Measurements from ENCODE around the gene ANXA6.
"Not testable (repeated sequence)": the region's sequence is repeated elsewhere in the genome, so short reads cannot be mapped to it uniquely, and the experiment has no call there.

The ANXA6 gene

DNA sequence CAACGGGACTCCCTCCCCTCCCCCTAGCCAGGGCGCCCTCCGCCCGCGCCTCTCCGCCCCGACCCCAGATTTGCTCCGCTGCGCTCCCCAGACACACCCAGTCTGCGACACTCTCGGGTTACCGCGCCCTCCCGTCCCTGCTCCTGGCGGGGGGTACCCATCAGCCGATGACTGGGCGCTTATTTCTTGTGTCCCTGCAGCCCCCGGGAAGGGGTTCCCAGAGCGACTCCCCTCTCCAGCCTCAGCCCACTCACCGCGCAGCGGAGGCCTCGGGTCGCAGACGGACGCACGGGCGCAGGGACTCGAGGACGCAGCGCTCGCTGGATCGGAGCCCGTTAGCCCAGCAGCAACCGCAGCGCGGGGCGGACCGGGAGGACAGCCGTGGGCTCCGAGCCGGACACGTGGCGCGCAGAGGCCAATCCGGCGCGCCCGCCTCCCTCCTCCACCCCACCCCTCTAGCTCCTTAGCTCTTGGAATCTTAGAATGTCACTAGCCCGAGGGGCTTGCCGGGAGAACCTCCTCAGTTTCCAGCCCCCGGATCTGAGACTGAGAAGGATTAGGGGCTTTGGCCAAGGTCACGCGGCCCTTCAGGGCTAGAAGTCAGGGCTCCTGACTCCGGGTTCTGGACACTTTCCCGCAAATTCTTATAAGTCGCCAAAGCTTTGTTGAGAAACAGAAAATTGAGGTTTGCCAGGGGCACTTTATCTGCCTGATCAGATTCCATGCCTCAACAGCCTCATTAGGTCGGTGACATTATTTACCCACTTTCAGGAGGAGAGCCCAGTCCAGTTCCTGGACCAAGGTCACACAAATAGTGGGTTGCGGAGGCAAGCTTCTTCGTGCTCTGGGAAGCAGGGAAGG is at the start of gene ANXA6:
Gene ANXA6 (minus strand): TSS at position 354 of the 861 bp plus-strand sequence. CDS start 9,878 bp downstream, outside the sequence.
- peak within 1 kb of the TSS; percentile 75 for H3K4me3 ChIP-seq (ENCODE audit: low read length)
- TF ChIP-seq ZNF274 (IDR thresholded peaks at IDR 0.05; ENCODE audit: low read depth, low read length): no peak

DNA sequence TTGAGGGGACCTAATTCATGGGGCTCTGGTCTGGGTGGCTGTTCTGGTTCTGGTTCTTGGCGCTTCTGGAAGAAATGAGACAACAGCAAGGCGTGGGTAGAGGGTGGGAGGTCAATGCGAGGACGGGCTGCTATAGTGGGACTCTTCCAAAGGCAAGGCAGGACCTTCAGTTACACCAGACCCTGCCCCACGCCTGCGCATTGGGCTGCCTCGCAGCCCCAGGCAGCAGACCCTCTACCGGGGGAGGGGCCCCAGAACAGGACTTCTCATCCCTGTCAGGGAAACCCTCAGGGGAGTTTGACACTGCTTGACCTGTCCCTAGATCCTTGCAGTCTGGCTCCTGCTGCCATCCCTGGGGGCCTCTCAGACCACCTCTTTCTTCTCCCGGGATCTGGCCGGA is 47.8 kb upstream of the ANXA6 start:
- TF ChIP-seq ZNF274 (IDR thresholded peaks at IDR 0.05; ENCODE audit: low read depth, low read length): no peak

DNA sequence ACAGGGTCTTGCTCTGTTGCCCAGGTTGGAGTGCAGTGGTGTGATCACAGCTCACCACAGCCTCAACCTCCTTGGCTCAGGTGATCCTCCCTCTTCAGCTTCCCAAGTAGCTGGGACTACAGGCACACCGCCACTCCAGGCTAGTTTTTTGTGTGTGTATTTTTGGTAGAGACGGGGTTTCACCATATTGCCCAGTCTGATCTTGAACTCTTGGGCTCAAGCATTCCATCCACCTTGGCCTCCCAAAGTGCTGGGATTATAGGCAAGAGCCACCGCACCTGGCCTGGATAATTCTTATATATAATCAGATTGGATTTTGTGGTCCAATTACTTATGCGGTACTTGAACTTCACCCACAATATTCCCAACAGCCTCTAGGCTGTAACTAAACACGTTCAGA is 46.5 kb upstream of the ANXA6 start:
- no peak overlapping the region for H3K4me3 ChIP-seq (ENCODE audit: low read length)
- no peak for TF ChIP-seq ZNF274 (IDR thresholded peaks at IDR 0.05; ENCODE audit: low read depth, low read length)

More for the DNA sequence above, 47.8 kb upstream of the ANXA6 start:
- H3K4me3 ChIP-seq (ENCODE audit: low read length): no peak overlapping the region

DNA sequence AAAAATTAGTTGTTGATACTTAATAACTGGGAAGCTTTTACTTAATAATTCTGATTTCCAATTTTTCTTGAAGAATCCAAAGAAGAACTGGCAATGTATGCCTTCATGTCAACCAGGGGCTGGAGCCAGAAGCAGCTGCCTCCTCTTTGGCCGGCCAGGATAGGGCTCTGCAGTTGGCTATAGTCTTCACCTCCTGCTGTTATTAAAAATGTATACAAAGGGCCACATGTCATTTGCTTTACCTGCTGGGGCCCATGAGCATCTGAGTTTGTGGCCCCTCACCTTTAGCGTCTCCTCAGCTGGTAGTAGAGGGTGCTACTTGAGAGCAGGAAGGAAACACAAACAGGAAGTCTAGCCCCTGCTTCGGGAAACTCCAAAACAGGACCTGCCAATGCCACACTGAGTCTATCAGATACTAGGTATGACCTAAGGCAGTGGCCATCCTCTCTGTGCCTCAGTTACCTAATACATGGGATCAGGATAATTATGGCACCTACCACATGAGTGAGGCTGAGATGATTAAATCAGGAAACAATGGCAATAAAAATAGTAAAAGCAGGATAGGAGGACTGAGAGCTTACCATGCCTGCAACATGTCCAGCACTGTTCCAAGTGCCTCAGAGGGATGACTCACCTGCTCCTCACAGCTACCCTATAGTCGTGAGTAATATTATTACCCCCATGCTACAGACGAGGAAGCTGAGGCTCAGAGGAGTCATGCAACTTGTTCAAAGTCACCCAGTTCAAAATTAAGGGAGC is 45.0 kb upstream of the ANXA6 start:
- no peak for TF ChIP-seq ZNF274 (IDR thresholded peaks at IDR 0.05; ENCODE audit: low read depth, low read length)
- no peak overlapping the region for H3K4me3 ChIP-seq (ENCODE audit: low read length)

DNA sequence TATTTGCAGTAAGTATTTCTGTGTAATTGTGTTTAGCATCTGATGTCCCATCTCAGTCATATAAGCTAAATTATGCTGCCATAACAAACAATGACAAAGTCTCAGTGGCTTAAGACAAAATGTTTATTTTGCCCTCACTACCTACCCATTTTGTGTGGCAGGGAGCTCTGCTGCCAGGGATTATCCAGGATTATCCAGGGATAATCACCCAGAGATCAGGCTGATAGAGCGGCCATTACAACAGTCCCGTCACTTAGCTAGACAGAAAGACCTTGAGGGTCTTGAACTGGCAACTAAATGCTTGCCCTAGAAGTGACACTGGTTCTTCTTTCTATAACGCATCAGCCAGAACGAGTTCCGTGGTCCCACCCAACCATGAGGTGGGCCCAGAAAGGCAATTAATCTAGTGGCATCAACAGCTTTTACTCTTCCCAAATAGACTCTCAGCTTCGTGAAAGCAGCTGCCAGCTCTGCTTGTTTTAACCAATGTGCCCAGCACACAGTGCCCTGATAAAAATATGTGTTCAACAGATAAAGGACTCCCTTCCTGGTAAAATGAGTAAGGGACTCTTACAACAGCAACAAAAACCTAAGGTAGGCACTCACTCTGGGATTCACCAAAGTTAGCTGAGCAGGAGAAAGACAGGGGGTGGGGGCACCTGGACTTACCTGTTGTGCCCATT is 43.5 kb upstream of the ANXA6 start:
- H3K4me3 ChIP-seq (ENCODE audit: low read length): no peak overlapping the region
- TF ChIP-seq ZNF274 (IDR thresholded peaks at IDR 0.05; ENCODE audit: low read depth, low read length): no peak

DNA sequence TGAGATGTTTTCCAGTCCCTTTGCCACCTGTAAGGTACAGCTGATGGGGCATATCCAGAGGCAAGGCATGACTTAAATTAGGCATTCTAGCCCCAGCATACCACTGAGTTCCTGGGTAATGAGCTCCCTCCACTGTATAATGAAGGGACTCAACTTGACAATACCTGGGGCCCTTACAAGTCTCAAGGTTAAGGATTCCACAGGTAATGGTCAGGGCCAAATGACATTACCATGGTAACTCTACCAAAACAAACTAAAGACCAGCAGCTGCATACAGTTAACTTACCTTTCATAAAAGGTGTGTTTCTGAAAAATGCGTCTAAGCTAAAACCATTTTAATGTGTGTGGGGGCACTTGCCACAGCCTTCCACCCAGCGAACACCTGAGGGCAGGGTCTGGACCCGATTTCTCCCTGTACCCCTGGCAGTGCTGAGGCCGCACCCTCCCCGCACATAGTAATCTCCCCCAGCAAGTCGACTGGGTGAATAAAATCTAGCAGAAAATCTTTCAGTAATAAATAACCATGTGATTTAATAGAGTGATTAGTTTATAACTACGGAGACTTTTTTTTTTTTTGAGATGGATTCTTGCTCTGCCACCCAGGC is 42.1 kb upstream of the ANXA6 start:
- TF ChIP-seq ZNF274 (IDR thresholded peaks at IDR 0.05; ENCODE audit: low read depth, low read length): no peak
- no peak overlapping the region for H3K4me3 ChIP-seq (ENCODE audit: low read length)

DNA sequence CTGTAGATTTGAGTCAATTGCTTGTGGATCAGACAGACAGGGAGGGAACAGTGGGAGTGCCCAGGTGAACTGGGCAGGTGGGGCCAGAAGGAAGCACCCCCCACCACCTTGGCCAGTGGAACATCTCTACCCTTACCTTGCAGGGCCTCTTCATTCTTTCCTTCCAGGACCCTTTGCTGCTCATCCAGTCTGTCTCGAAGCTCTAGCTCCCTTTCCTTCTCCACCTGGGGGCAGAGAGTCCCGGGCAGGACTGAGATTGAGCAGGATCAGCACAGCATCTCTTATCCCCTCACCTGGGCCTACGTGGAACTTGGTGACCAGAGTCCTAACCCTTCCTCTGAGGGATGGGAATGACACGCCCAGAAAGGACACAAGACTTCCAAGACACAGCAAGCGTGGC is 41.3 kb upstream of the ANXA6 start:
- H3K4me3 ChIP-seq (ENCODE audit: low read length): no peak overlapping the region

DNA sequence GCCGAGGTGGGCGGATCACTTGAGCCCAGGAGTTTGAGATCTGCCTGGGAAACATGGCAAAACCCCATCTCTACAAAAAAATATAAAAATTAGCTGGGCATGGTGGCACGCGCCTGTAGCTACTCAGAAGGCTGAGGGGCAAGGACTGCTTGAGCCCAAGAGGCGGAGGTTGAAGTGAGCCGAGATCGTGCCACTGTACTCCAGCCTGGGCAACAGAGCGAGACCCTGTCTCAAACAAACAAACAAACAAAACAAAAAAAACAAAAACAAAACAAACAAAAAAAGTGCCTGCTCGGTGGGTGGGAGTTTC is 39.7 kb upstream of the ANXA6 start:
- H3K4me3 ChIP-seq (ENCODE audit: low read length): not testable (repeated sequence)

More for the DNA sequence above, 41.3 kb upstream of the ANXA6 start:
- TF ChIP-seq ZNF274 (IDR thresholded peaks at IDR 0.05; ENCODE audit: low read depth, low read length): no peak

DNA sequence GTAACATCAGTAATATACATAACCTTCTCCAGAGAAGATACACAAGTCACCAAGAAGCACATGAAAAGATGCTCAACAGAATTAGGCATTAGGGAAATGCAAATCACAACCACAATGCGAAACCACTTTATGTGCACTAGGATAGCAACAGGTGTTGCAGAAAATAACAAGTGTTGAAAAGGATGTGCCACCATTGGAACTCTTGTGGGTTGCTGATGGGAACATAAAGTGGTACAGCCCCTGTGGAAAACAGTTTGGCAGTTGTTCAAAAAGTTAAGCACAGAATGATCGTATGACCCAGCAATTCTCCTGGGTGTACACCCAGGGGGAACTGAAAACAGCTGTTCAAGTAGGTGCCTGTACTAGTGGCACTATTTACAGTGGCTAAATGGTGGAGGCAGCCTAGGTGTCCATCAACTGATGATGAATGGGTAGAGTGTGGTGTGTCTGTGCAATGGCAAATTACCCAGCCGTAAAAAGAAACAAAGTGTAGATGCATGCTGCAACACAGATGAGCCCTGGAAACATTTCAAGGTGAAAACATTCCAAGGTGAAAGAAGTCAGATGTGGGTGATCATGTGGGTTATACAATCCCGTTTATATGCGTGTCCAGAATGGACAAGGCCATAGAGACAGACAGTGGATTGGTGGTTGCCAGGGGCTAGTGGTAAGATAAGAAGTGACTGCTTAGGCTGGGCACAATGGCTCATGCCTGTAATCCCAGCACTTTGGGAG is 39.1 kb upstream of the ANXA6 start:
- TF ChIP-seq ZNF274 (IDR thresholded peaks at IDR 0.05; ENCODE audit: low read depth, low read length): no peak
- H3K4me3 ChIP-seq (ENCODE audit: low read length): no peak overlapping the region; the same call in 1 of the 2 replicates

DNA sequence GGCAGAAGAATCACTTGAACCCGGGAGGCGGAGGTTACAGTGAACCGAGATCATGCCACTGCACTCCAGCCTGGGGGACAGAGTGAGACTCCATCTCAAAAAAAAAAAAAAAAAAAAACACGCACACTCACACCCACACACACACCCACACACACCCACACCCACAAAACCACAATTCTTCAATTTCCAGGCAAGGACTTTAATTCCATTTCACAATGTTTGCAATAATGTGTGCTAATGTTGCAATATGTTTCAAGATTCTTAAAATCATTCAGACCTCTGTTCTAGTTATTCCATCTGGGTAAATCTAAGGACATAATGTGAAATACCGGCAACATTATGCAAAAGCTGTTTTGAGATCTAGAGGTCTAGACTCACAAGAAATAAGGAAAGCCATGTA is 38.0 kb upstream of the ANXA6 start:
- no peak overlapping the region for H3K4me3 ChIP-seq (ENCODE audit: low read length)
- no peak for TF ChIP-seq ZNF274 (IDR thresholded peaks at IDR 0.05; ENCODE audit: low read depth, low read length)

DNA sequence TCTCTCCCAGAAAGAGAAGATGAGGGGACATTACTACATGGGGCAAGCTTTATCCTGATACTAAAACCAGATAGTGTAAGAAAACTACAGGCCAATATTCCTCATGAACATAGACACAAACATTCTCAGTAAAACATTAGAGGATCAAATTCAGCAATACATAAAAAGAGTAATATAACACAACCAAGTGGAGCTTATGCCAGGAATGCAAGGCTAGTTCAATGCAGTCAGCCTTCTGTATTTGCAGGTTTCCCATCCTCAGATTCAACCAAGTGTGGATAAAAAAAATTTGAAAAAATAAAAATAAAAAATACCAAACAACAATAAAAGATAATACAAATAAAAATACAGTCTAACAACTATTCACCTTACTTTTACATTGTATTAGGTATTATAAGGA is 35.0 kb upstream of the ANXA6 start:
- H3K4me3 ChIP-seq (ENCODE audit: low read length): no peak overlapping the region

DNA sequence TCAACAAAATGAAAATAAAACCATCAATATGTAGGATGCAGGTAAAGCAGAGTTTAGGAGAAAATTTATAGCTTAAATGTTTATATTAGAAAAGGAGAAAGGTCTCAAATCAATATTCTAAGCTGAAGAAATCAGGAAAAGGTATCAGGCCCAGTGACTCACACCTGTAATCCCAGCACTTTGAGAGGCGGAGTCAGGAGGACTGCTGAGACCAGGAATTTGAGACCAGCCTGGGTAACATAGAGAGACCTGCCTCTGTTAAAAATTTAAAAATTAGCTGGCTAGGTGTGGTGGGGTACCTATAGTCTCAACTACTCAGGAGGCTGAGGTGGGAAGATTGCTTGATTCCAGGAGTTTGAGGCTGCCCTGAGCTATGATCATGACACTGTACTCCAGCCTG is 34.1 kb upstream of the ANXA6 start:
- no peak overlapping the region for H3K4me3 ChIP-seq (ENCODE audit: low read length)

More for the DNA sequence above, 35.0 kb upstream of the ANXA6 start:
- no peak for TF ChIP-seq ZNF274 (IDR thresholded peaks at IDR 0.05; ENCODE audit: low read depth, low read length)

DNA sequence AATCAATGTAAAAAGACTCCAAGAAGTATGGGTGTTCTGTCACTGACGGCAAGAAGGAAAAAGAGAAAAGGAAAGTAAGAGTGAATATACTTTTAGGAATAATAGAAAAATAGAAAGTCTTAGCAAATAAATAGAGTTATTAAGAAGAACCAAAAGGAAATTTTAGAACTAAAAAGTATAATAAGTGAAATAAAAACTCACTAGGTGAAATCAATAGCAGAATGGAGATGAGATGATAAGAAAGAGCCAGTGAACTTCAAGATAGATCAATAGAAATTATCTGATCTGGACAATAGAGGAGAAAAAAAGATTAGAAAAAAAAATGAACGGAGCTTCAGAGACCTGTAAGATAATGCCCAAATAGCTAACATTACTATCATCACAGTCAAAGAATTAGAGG is 31.6 kb upstream of the ANXA6 start:
- TF ChIP-seq ZNF274 (IDR thresholded peaks at IDR 0.05; ENCODE audit: low read depth, low read length): no peak
- H3K4me3 ChIP-seq (ENCODE audit: low read length): no peak overlapping the region

More for the DNA sequence above, 34.1 kb upstream of the ANXA6 start:
- TF ChIP-seq ZNF274 (IDR thresholded peaks at IDR 0.05; ENCODE audit: low read depth, low read length): no peak

DNA sequence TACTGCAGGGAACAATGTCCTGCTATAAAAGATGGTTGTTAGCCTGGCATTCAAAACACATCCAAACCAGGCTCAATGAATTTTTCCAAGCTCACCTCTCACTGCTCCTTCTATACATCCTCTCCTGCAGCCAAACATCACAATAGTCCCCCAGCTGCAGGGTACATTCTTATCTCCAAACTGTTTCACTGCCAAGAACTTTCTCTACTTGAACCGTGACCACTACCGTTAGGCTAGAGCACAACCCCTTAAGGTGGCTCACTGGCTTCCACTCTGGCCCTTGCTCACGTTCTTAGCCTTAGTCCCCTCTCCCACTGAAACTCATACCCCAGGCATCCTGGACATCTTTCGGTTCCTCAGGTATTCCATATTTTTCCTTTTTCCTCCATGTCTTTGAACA is 29.0 kb upstream of the ANXA6 start:
- no peak for TF ChIP-seq ZNF274 (IDR thresholded peaks at IDR 0.05; ENCODE audit: low read depth, low read length)
- no peak overlapping the region for H3K4me3 ChIP-seq (ENCODE audit: low read length)

Measured in GM08714 (cell line).